Neuronal stem cell (in vitro differentiated cells): Measurements from ENCODE around the gene MACROD1.

Source experiments
- DNase-seq: peaks from one replicate; pipeline ENCODE4 v3.0.0-alpha.2; 2013; ENCODE audit warnings: low spot score
- H2AFZ ChIP-seq: one replicate; pipeline ENCODE4 v1.6.1; 2013; ENCODE audit warnings: mild to moderate bottlenecking, low read length, inconsistent platforms
- H2AK5ac ChIP-seq: 2 replicates; pipeline ENCODE4 v1.6.1; 2013; ENCODE audit warnings: low read depth, mild to moderate bottlenecking, inconsistent platforms, low read length, moderate library complexity, mixed read lengths
- H2BK120ac ChIP-seq: 2 replicates; pipeline ENCODE4 v1.6.1; 2013; ENCODE audit warnings: low read depth, mild to moderate bottlenecking, inconsistent platforms, low read length, moderate library complexity, mixed read lengths
- H2BK12ac ChIP-seq: one replicate; pipeline ENCODE4 v1.6.1; 2013; ENCODE audit warnings: low read length, inconsistent platforms
- H2BK15ac ChIP-seq: 2 replicates; pipeline ENCODE4 v1.6.1; 2013; ENCODE audit warnings: mild to moderate bottlenecking, low read length, inconsistent platforms, mixed read lengths
- H2BK5ac ChIP-seq: one replicate; pipeline ENCODE4 v1.6.1; 2013; ENCODE audit warnings: inconsistent platforms, mild to moderate bottlenecking, low read length, moderate library complexity
- H3K14ac ChIP-seq: one replicate; pipeline ENCODE4 v1.6.1; 2013; ENCODE audit warnings: low read length, inconsistent platforms
- H3K18ac ChIP-seq: 2 replicates; pipeline ENCODE4 v1.6.1; 2013; ENCODE audit warnings: low read length, inconsistent platforms
- H3K23ac ChIP-seq: 2 replicates; pipeline ENCODE4 v1.6.1; 2013; ENCODE audit warnings: low read depth, mild to moderate bottlenecking, mixed read lengths, low read length, inconsistent platforms; ENCODE audit not compliant: poor library complexity
- H3K27ac ChIP-seq: replicated peaks from 3 replicates; pipeline ENCODE4 v1.5.1; 2013; ENCODE audit warnings: low read length, inconsistent platforms
- H3K27me3 ChIP-seq, 3 experiments: 2 replicates each; pipeline ENCODE4 v1.6.1; 2013; ENCODE audit warnings: low read length in 3 of 3, mild to moderate bottlenecking in 2 of 3, inconsistent platforms in 1 of 3, low read depth in 1 of 3, mixed read lengths in 1 of 3, moderate library complexity in 1 of 3; ENCODE audit not compliant: control insufficient read depth in 3 of 3, insufficient read depth in 3 of 3
- H3K36me3 ChIP-seq, 2 donors: replicated peaks in 1 of 2; 2 replicates each; pipeline ENCODE4 v1.6.1; 2013; ENCODE audit warnings: low read length in 2 of 2; ENCODE audit not compliant: control insufficient read depth in 2 of 2, insufficient read depth in 2 of 2
- H3K4ac ChIP-seq: 2 replicates; pipeline ENCODE4 v1.6.1; 2013; ENCODE audit warnings: inconsistent platforms, mild to moderate bottlenecking, low read length, moderate library complexity
- H3K4me1 ChIP-seq, 2 donors: 1 replicate in 1 of 2; 2 replicates in 1 of 2; pipeline ENCODE4 v1.6.1; 2013; ENCODE audit warnings: low read length in 2 of 2, low read depth in 1 of 2; ENCODE audit not compliant: control insufficient read depth in 2 of 2, insufficient read depth in 1 of 2
- H3K4me2 ChIP-seq: one replicate; pipeline ENCODE4 v1.6.1; 2013; ENCODE audit warnings: mild to moderate bottlenecking, low read length, inconsistent platforms; ENCODE audit not compliant: insufficient read depth, poor library complexity, severe bottlenecking
- H3K4me3 ChIP-seq, 2 donors: 2 replicates each; pipeline ENCODE4 v1.5.1; 2013; ENCODE audit warnings: low read length in 2 of 2, mild to moderate bottlenecking in 2 of 2, inconsistent platforms in 1 of 2, moderate library complexity in 1 of 2
- H3K79me1 ChIP-seq: one replicate; pipeline ENCODE4 v1.6.1; 2013; ENCODE audit warnings: low read depth, mild to moderate bottlenecking, inconsistent platforms, low read length, moderate library complexity
- H3K9ac ChIP-seq: one replicate; pipeline ENCODE4 v1.6.1; 2013; ENCODE audit warnings: mild to moderate bottlenecking, low read depth, low read length, inconsistent platforms; ENCODE audit not compliant: poor library complexity
- H3K9me3 ChIP-seq, 2 donors: replicated peaks in 1 of 2; 2 replicates each; pipeline versions ENCODE3 to v1.6.1; 2013; ENCODE audit warnings: low read length in 2 of 2, mild to moderate bottlenecking in 2 of 2, inconsistent platforms in 1 of 2, low read depth in 1 of 2, mixed read lengths in 1 of 2, moderate library complexity in 1 of 2; ENCODE audit not compliant: control insufficient read depth in 2 of 2, insufficient read depth in 1 of 2
- H4K8ac ChIP-seq: one replicate; pipeline ENCODE4 v1.6.1; 2013; ENCODE audit warnings: low read depth, mild to moderate bottlenecking, inconsistent platforms, low read length, moderate library complexity
- H4K91ac ChIP-seq: one replicate; pipeline ENCODE4 v1.6.1; 2013; ENCODE audit warnings: low read length, low read depth, mild to moderate bottlenecking, inconsistent platforms; ENCODE audit not compliant: poor library complexity
- WGBS, 2 donors: extraction: QIAGEN DNeasy Blood & Tissue Kit; methylation state at CpG; one replicate each; pipeline ENCODE4 v1.1.7; 2013; ENCODE audit warnings: missing lambda C conversion rate in 2 of 2, mixed read lengths in 1 of 2; ENCODE audit not compliant: insufficient read length in 2 of 2, insufficient replicate concordance in 1 of 2; ENCODE audit errors: extremely low coverage in 2 of 2; 5-methylcytosine and 5-hydroxymethylcytosine counted together

The MACROD1 gene

DNA sequence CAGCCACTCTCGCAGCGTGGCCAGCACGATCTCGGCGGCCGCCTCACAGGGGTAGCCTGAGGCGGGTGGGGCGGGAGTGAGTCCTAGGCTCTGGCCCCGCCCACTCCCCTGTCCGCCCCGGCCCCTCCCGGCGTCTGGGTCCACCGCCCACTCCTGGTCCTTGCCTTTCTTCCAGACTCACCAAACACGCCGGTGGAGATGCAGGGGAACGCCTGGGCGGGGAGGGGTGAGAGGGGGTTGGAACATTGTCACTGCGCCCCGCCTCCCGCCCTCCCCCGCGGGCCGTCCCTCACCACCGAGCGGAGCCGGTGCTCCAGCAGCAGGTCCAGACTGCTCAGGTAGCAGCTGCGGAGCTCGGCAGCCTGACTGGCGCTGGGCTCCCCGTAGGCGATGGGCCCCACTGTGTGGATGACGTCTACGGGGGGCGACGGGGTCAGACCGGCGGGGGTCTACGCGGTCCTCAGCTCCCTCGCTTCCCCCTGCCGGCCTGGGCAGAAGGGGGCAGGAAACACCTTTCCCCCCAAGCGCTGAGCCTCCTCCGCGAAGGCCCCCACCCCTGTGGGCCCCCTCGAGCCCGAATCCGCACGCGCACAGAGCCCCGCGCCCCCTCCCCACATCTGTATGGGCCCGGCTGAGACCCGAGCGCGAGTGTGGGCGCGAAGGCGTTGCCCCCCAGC is 166.4 kb downstream of the MACROD1 start:
- Histone ChIP-seq H2BK12ac (no peak overlapping the region), H3K36me3 (peaks cover 22 to 51% of the 10 kb centered on the region in 2 donors), H3K18ac (peak overlapping the region; percentile 94), H3K4me2 (peak overlapping the region; percentile 83), H3K4ac (no peak overlapping the region), H2BK120ac (peak overlapping the region; percentile 99), H3K27ac (no peak overlapping the region), H3K23ac (peak overlapping the region; percentile 96), H3K27me3 (peaks cover 0 to 28% (median 0%) of the 10 kb centered on the region in 3 experiments), H4K8ac (no peak overlapping the region), H2AK5ac (peak overlapping the region; percentile 75), H2BK5ac (peak overlapping the region; percentile 75), H3K14ac (peak overlapping the region; percentile 97), H3K79me1 (peaks cover 9% of the 10 kb centered on the region), H3K4me1 (peaks cover 0 to 17% of the 10 kb centered on the region in 2 donors), H3K9me3 (no peaks in the 10 kb centered on the region), H3K9ac (peak overlapping the region; percentile 89), H3K4me3 (peak overlapping the region in 1 of 2 donors; percentile 67), H4K91ac (peak overlapping the region; percentile 9), H2BK15ac (peak overlapping the region; percentile 43), H2AFZ (no peak overlapping the region)
- no CpG with 5 or more reads among the region's 59 CpGs for WGBS, 2 donors
- DNase-seq: peak; percentile 71

DNA sequence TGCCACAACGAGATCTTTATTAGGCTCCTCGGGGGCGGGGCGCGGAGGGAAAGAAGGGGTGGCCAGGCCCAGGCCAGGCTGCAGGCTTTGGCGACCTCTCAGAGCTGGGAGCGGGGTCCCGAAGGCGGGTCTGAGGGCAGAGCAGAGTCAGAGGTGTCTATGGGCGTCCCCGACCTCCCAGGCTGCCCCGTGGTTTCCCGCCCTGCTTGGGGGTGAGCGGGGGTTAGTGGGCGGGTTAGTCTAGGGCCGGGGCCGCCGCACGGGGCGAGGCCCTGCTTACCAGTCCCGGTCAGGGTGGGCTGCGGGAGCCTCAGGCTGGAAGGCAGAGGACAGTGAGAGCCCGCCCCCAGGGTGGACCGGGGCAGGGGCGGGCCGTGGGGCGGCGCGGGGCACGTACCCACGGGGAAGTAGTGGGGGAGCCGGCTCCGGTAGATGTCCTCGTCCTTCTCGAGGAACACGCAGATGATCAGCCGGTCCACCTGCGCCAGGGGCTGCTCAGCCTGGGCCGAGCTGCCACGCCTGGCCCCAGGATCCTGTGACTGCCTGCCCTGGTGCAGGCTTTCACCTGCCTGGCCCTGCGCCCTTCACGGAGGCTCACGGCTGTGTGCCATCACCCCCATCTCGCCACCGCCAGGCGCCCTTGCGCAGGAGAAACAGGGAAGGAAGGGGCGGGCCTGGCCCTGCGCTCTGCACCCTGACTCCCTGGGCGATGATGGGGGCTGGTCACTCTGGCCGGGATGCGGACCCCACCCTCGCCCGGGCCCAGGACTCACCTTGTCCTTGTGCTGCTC is 167.2 kb downstream of the MACROD1 start:
- Histone ChIP-seq H3K27ac (no peak overlapping the region), H3K23ac (peak overlapping the region; percentile 96), H2BK5ac (peak overlapping the region; percentile 75), H3K27me3 (peaks cover 0 to 26% (median 0%) of the 10 kb centered on the region in 3 experiments), H4K91ac (peak overlapping the region; percentile 9), H2BK12ac (no peak overlapping the region), H2BK120ac (peak overlapping the region; percentile 99), H3K36me3 (peaks cover 22 to 58% of the 10 kb centered on the region in 2 donors), H3K4me3 (peak overlapping the region in 1 of 2 donors; percentile 67), H3K79me1 (peaks cover 9% of the 10 kb centered on the region), H3K4me1 (peaks cover 0 to 16% of the 10 kb centered on the region in 2 donors), H4K8ac (no peak overlapping the region), H3K9me3 (no peaks in the 10 kb centered on the region), H2AK5ac (peak overlapping the region; percentile 75), H3K4me2 (peak overlapping the region; percentile 83), H3K14ac (peak overlapping the region; percentile 97), H3K9ac (peak overlapping the region; percentile 89), H2BK15ac (peak overlapping the region; percentile 78), H3K4ac (no peak overlapping the region), H2AFZ (no peak overlapping the region), H3K18ac (peak overlapping the region; percentile 94)
- WGBS, 2 donors: no CpG with 5 or more reads among the region's 54 CpGs
- DNase-seq: peak; percentile 32

DNA sequence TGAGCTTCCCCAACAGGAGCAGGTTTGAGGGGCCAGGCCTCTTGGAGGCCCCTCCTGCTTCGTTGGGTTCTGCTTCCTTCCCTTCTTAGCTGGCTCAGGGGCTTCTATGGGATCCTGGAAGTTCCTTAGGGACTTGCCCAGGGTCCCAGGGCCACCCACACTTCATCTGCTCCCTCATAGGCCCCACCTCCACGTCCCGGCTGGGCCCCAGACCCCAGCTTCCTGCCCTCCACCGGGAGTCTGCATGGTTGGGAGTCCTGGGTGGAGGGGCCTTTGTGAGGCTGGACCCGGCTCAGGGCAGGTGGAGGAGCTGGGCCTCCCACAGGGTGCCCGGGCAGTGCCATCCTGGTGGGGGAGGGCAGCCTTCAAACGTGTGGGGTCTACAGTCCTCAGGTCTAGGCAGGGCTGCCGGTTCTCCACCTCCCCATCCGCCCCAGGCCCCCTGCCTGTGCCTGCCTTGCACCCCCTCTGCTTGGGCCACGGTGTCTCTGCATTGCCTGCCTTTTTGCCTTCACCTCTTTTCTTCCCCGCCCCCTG is 168.0 kb downstream of the MACROD1 start:
- peak overlapping the region; percentile 46 for H2BK12ac ChIP-seq
- peaks cover 26 to 64% of the 10 kb centered on the region in 2 donors for H3K36me3 ChIP-seq
- WGBS, 2 donors: no CpG with 5 or more reads among the region's 11 CpGs
- no peak overlapping the region for H2BK15ac ChIP-seq
- no peak overlapping the region for H2BK120ac ChIP-seq
- H3K27ac ChIP-seq: no peak overlapping the region
- H3K18ac ChIP-seq: peak overlapping the region; percentile 35
- H3K9me3 ChIP-seq: no peaks in the 10 kb centered on the region
- H2AFZ ChIP-seq: no peak overlapping the region
- no peak overlapping the region for H4K8ac ChIP-seq
- no peak overlapping the region for H4K91ac ChIP-seq
- H3K4me3 ChIP-seq: peak overlapping the region in 1 of 2 donors; percentile 21
- no peak overlapping the region for H3K14ac ChIP-seq
- no peak overlapping the region for H3K4ac ChIP-seq
- H3K27me3 ChIP-seq: peaks cover 0 to 26% (median 0%) of the 10 kb centered on the region in 3 experiments
- H3K23ac ChIP-seq: peak overlapping the region; percentile 96
- peaks cover 0 to 16% of the 10 kb centered on the region in 2 donors for H3K4me1 ChIP-seq
- H3K9ac ChIP-seq: peak overlapping the region; percentile 72
- H3K4me2 ChIP-seq: no peak overlapping the region
- peaks cover 11% of the 10 kb centered on the region for H3K79me1 ChIP-seq
- H2AK5ac ChIP-seq: peak overlapping the region; percentile 96
- no peak overlapping the region for H2BK5ac ChIP-seq
- DNase-seq: no peak
